Glutamatergic neuron (in vitro differentiated cells): Measurements from ENCODE around the gene NFASC. TPM values are rescaled to one million over a fixed set of nuclear protein-coding genes. Genes with fewer than 3 reads are reported as not detected.

ENCODE experiments used
- DNase-seq: peaks from one replicate; pipeline ENCODE4 v3.0.0; 2022
- H3K27ac Mint-ChIP-seq: one replicate; pipeline ENCODE4 v1.8.0; 2020; ENCODE audit warnings: mild to moderate bottlenecking, mixed read lengths, inconsistent platforms; ENCODE audit not compliant: unreplicated experiment
- H3K27me3 Mint-ChIP-seq: one replicate; pipeline ENCODE4 v1.8.0; 2020; ENCODE audit warnings: mild to moderate bottlenecking, moderate library complexity, mixed read lengths, inconsistent platforms; ENCODE audit not compliant: unreplicated experiment
- H3K36me3 Mint-ChIP-seq: one replicate; pipeline ENCODE4 v1.8.0; 2020; ENCODE audit warnings: mild to moderate bottlenecking, mixed read lengths, inconsistent platforms; ENCODE audit not compliant: unreplicated experiment
- H3K4me1 Mint-ChIP-seq: one replicate; pipeline ENCODE4 v1.8.0; 2020; ENCODE audit warnings: mild to moderate bottlenecking, low read depth, mixed read lengths, inconsistent platforms; ENCODE audit not compliant: unreplicated experiment
- H3K4me3 Mint-ChIP-seq: one replicate; pipeline ENCODE4 v1.8.0; 2020; ENCODE audit warnings: mild to moderate bottlenecking, mixed read lengths, inconsistent platforms; ENCODE audit not compliant: unreplicated experiment
- H3K9me3 Mint-ChIP-seq: one replicate; pipeline ENCODE4 v1.8.0; 2020; ENCODE audit warnings: mild to moderate bottlenecking, moderate library complexity, mixed read lengths, inconsistent platforms; ENCODE audit not compliant: unreplicated experiment
- CTCF ChIP-seq: fragments of 200-600 bp; sonication (generic); IDR thresholded peaks from one replicate; pipeline ENCODE4 v1.5.0; 2021; ENCODE audit not compliant: partially characterized antibody, unreplicated experiment
- total RNA-seq: library from RNA; stranded (reverse); fragmentation: NEBNext Ultra II Directional; extraction: Animal tissue kit (Norgen Biotek cat#: 25700); gene quantifications from one replicate; pipeline ENCODE4 v1.2.1, GENCODE V29; 2021; ENCODE audit not compliant: unreplicated experiment

NFASC gene
- total RNA-seq, 1 donor from 2014 or later = 301 TPM

- Mint-ChIP-seq H3K27ac (peak overlapping the region; percentile 52), H3K9me3 (peaks cover 14% of the 10 kb centered on the region), H3K36me3 (no peaks in the 10 kb centered on the region), H3K4me3 (peak overlapping the region; percentile 57), H3K4me1 (peaks cover 62% of the 10 kb centered on the region), H3K27me3 (peaks cover 19% of the 10 kb centered on the region)
- DNase-seq = no peak
- no peak for TF ChIP-seq CTCF
Measured at GRCh38 chr1:205054013-205054412, 183.4 kb downstream of the NFASC start.

GRCh38 chr1:205056188-205056611 lies 185.5 kb downstream of the NFASC start:
- TF ChIP-seq CTCF = no peak
- DNase-seq = peak; percentile 85
- Mint-ChIP-seq H3K9me3 (peaks cover 14% of the 10 kb centered on the region), H3K27ac (peak overlapping the region; percentile 85), H3K4me3 (peak overlapping the region; percentile 55), H3K4me1 (peaks cover 49% of the 10 kb centered on the region), H3K27me3 (peaks cover 21% of the 10 kb centered on the region), H3K36me3 (no peaks in the 10 kb centered on the region)

DNA sequence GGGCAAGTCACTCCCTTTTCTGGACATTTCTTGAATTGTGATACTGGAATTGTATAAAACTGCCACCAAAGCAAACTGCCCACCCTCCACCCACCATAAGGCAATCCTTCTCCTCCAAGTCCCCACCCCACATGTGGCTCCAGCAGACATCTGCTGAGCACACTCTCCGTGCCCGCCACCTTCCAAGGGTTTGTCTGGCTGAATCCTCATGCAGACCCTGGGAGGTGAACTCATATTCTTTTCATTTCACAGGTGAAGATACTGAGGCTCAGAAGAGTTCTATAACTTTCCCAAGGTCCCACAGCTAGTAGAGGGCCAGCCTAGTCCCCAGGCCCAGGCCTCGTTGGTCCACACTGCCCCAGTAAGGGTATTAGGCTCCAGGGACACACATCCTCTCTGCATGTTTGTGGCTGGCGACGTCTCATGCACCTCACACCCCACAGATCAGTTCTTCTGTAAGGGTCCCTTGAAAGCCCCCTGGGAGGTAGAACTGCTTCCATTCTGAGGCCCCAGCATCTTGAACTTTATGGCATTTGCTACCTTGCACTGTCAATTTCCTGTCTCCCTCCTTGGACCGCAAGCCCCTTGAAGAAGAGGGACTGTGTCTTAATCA lies 186.4 kb downstream of the NFASC start:
- Mint-ChIP-seq H3K9me3 (peaks cover 17% of the 10 kb centered on the region), H3K4me1 (peaks cover 49% of the 10 kb centered on the region), H3K27me3 (peaks cover 21% of the 10 kb centered on the region), H3K4me3 (peak overlapping the region; percentile 55), H3K27ac (peak overlapping the region; percentile 85), H3K36me3 (no peaks in the 10 kb centered on the region)
- no peak for DNase-seq
- no peak for TF ChIP-seq CTCF

DNA sequence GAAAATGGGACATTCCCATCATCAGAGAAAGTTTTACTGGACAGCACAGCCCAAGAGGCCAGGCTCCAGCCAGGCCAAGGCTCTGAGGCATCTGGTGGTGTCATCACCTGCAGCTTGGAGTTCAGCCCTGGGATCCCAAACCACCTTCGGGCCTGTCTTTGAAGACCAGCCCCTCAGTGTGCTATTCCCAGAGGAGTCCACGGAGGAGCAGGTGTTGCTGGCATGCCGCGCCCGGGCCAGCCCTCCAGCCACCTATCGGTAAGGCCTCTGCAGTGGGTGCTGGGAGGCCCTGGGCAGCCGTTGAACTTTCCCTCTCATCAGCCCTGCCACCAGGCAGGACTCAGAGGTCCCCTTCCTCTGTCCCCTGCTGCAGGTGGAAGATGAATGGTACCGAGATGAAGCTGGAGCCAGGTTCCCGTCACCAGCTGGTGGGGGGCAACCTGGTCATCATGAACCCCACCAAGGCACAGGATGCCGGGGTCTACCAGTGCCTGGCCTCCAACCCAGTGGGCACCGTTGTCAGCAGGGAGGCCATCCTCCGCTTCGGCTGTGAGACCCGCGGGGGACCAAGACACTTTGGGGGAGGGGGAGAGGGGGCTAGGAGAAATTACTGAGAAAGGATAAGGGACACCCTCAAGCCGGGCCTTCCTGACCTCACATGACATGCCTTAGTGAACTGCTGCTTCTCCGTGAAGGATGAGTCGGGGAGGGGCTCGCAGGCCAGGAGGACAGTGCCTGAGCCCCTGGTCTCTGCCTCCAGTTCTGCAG lies 187.3 kb downstream of the NFASC start:
- Mint-ChIP-seq H3K36me3 (no peaks in the 10 kb centered on the region), H3K27me3 (peaks cover 19% of the 10 kb centered on the region), H3K27ac (no peak overlapping the region), H3K4me3 (no peak overlapping the region), H3K9me3 (peaks cover 16% of the 10 kb centered on the region), H3K4me1 (peaks cover 43% of the 10 kb centered on the region)
- no peak for DNase-seq
- TF ChIP-seq CTCF = no peak

DNA sequence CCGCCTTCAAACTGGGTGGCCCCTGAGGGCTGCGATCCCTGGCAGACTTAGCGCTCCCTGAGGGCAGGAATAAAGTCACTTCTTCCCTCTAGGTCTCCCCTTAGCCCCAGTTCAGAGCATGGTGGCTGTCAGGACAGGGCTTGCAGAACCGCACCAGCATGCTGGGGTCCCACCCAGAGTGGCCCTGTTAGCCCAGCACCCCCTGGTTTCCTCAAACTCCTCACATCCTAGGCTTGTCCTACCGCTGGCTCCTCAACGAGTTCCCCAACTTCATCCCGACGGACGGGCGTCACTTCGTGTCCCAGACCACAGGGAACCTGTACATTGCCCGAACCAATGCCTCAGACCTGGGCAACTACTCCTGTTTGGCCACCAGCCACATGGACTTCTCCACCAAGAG lies 188.2 kb downstream of the NFASC start:
- no peak for TF ChIP-seq CTCF
- peaks cover 4% of the 10 kb centered on the region for H3K36me3 Mint-ChIP-seq
- H3K27me3 Mint-ChIP-seq = peaks cover 14% of the 10 kb centered on the region
- H3K4me1 Mint-ChIP-seq = peaks cover 35% of the 10 kb centered on the region
- no peak for DNase-seq
- peaks cover 13% of the 10 kb centered on the region for H3K9me3 Mint-ChIP-seq
- peak overlapping the region; percentile 33 for H3K27ac Mint-ChIP-seq
- H3K4me3 Mint-ChIP-seq = no peak overlapping the region
